Astrocyte of the cerebellum (primary cell): ENCODE measurements around the gene ARHGAP26.

Experiments
- DNase-seq: peaks from one replicate; pipeline ENCODE4 v3.0.0-alpha.2; 2011; ENCODE audit warnings: low read depth
- H3K4me3 ChIP-seq: 2 replicates; pipeline ENCODE4 v1.5.1; 2011; ENCODE audit warnings: mild to moderate bottlenecking, low read depth, low read length, moderate library complexity
- CTCF ChIP-seq: IDR thresholded peaks from 2 replicates; pipeline ENCODE4 v1.5.1; 2012; ENCODE audit warnings: low read length, low read depth, moderate library complexity, mild to moderate bottlenecking; ENCODE audit errors: missing control alignments
- in situ Hi-C: cut with HindIII; loops from 2 replicates; pipeline ENCODE4 v1.10.0; 2017; ENCODE audit warnings: low sequenced_read_pairs

Gene ARHGAP26

GRCh38 chr5:143019157-143019556 is 249.0 kb downstream of the ARHGAP26 start:
- DNase-seq = no peak
- in situ Hi-C loops = no loop called here
- H3K4me3 ChIP-seq = no peak overlapping the region
- no peak for TF ChIP-seq CTCF

GRCh38 chr5:143019614-143020515 is 249.7 kb downstream of the ARHGAP26 start:
- H3K4me3 ChIP-seq = no peak overlapping the region
- in situ Hi-C loops = no loop called here
- no peak for DNase-seq
- no peak for TF ChIP-seq CTCF

- TF ChIP-seq CTCF = no peak
- in situ Hi-C loops = no loop called here
- DNase-seq = no peak
- H3K4me3 ChIP-seq = no peak overlapping the region
Observed at GRCh38 chr5:143021595-143021994, 251.4 kb downstream of the ARHGAP26 start.

GRCh38 chr5:143023411-143024096 is 253.4 kb downstream of the ARHGAP26 start:
- in situ Hi-C loops = no loop called here
- H3K4me3 ChIP-seq = no peak overlapping the region
- DNase-seq = no peak
- no peak for TF ChIP-seq CTCF

GRCh38 chr5:143024228-143024920 is 254.2 kb downstream of the ARHGAP26 start:
- TF ChIP-seq CTCF = no peak
- in situ Hi-C loops = no loop called here
- no peak overlapping the region for H3K4me3 ChIP-seq
- no peak for DNase-seq

- in situ Hi-C loops = no loop called here
- no peak overlapping the region for H3K4me3 ChIP-seq
- TF ChIP-seq CTCF = no peak
- no peak for DNase-seq
Observed at GRCh38 chr5:143025376-143025775, 255.2 kb downstream of the ARHGAP26 start.
